K562 (cell line): ENCODE results near the gene RNASE8. TPM values are rescaled to one million over a fixed set of nuclear protein-coding genes. Genes with fewer than 3 reads are reported as not detected.

Experiments used
- AFF1 ChIP-seq, 2 experiments: fragments of 450-650 bp; IDR thresholded peaks; 2 replicates each; pipeline ENCODE4 v1.6.1; 2018; ENCODE audit warnings: mild to moderate bottlenecking in 2 of 2, low read depth in 1 of 2; ENCODE audit not compliant: partially characterized antibody in 2 of 2
- CAMTA2 ChIP-seq: fragments of 250-450 bp; sonication (Bioruptor Pico); conservative IDR thresholded peaks from 2 replicates; pipeline ENCODE4 v1.5.1; 2022
- CC2D1A ChIP-seq: fragments of 450-650 bp; IDR thresholded peaks from 2 replicates; pipeline ENCODE4 v1.6.1; 2017; ENCODE audit warnings: mild to moderate bottlenecking
- E4F1 ChIP-seq: fragments of 250-450 bp; sonication (Bioruptor Pico); IDR thresholded peaks from 2 replicates; pipeline ENCODE4 v1.5.0; 2021; ENCODE audit warnings: mild to moderate bottlenecking, borderline replicate concordance
- FOXA3 ChIP-seq, 2 experiments: fragments of 450-650 bp in 1 of 2; sonication (generic) in 1 of 2; formaldehyde crosslinking; IDR thresholded peaks in 1 of 2; conservative IDR thresholded peaks in 1 of 2; 2 replicates each; pipeline versions ENCODE4 v1.4.0 to v1.8.0; 2020 to 2022; ENCODE audit warnings: mild to moderate bottlenecking in 2 of 2, missing genetic modification reagents in 1 of 2
- HDAC3 ChIP-seq: fragments of 450-650 bp; IDR thresholded peaks from 2 replicates; pipeline ENCODE4 v1.6.1; 2018; ENCODE audit warnings: borderline replicate concordance, mild to moderate bottlenecking, moderate library complexity; ENCODE audit not compliant: partially characterized antibody
- HINFP ChIP-seq: fragments of 450-650 bp; conservative IDR thresholded peaks from 2 replicates; pipeline ENCODE4 v1.6.1; 2016; ENCODE audit warnings: missing genetic modification characterization, low read depth, mild to moderate bottlenecking, control low read depth, missing compliant biosample characterization
- NFATC3 ChIP-seq: fragments of 450-650 bp; IDR thresholded peaks from 2 replicates; pipeline ENCODE4 v1.6.1; 2017; ENCODE audit warnings: mild to moderate bottlenecking
- OTX1 ChIP-seq: fragments of 450-650 bp; formaldehyde crosslinking; IDR thresholded peaks from 2 replicates; pipeline ENCODE4 v1.4.0; 2022; ENCODE audit warnings: mild to moderate bottlenecking
- TCF3 ChIP-seq: sonication (generic); formaldehyde crosslinking; IDR thresholded peaks from 2 replicates; pipeline ENCODE4 v1.4.0; 2020; ENCODE audit warnings: mild to moderate bottlenecking, missing genetic modification reagents
- ZBTB11 ChIP-seq, 3 experiments: fragments of 200-800 bp in 1 of 3; fragments of 250-450 bp in 1 of 3; fragments of 450-650 bp in 1 of 3; sonication (Bioruptor Pico) in 1 of 3; sonication (Bioruptor generic) in 1 of 3; formaldehyde crosslinking in 1 of 3; IDR thresholded peaks; 2 replicates each; pipeline versions ENCODE4 v1.6.1 to v1.8.0; 2016 to 2022; ENCODE audit warnings: mild to moderate bottlenecking in 2 of 3, missing genetic modification characterization in 2 of 3, missing compliant biosample characterization in 1 of 3, moderate library complexity in 1 of 3
- ZNF639 ChIP-seq, 2 experiments: fragments of 200-800 bp in 1 of 2; sonication (Bioruptor generic) in 1 of 2; sonication (generic) in 1 of 2; formaldehyde crosslinking in 1 of 2; IDR thresholded peaks in 1 of 2; conservative IDR thresholded peaks in 1 of 2; 2 replicates each; pipeline versions ENCODE4 v1.5.0 to v1.6.1; 2016 to 2020; ENCODE audit warnings: missing compliant biosample characterization in 1 of 2, missing genetic modification characterization in 1 of 2, missing genetic modification reagents in 1 of 2
- polyA plus RNA-seq, 8 experiments: library from polyadenylated mRNA; depleted of rRNA in 4 of 8; stranded (reverse) in 5 of 8; unstranded in 3 of 8; fragments of >200 nt; fragmentation: Nextera tagmentation in 2 of 8; fragmentation: Illumina TruSeq in 1 of 8; extraction: Ambion mirVana in 2 of 8; extraction: Trizol in 1 of 8; gene quantifications; 2 replicates each; pipeline versions ENCODE4 v1.2.1 to v1.2.3, GENCODE V29; 2011 to 2014; ENCODE audit warnings: inconsistent platforms in 1 of 8, missing spikeins in 1 of 8
- total RNA-seq, 7 experiments: library from RNA; depleted of rRNA in 6 of 7; stranded (reverse); fragments of >200 nt in 6 of 7; fragmentation: Illumina TruSeq in 2 of 7; extraction: Trizol in 2 of 7; gene quantifications; 2 replicates each; pipeline versions ENCODE4 v1.2.1 to v1.2.3, GENCODE V29; 2011 to 2021; ENCODE audit warnings: low replicate concordance in 1 of 7

The RNASE8 gene
- total and polyA plus RNA-seq, 9 of the 15 experiments (the other 6 are each of a cell fraction or from before 2014, with no cell fraction given): not detected

GRCh38 chr14:21104448-21105060, 46.9 kb downstream of the RNASE8 start (continued):
- no peak for TF ChIP-seq AFF1 (IDR thresholded peaks at IDR 0.05; ENCODE audit: low read depth in 1 of 2, partially characterized antibody in 2 of 2)
- TF ChIP-seq CAMTA2 (CRISPR knock-in tag): no peak
- TF ChIP-seq HDAC3: peak; percentile 43
- peak; percentile 81 for TF ChIP-seq CC2D1A
- peak; percentile 92 for TF ChIP-seq NFATC3
- no peak for TF ChIP-seq ZNF639 (CRISPR knock-in tag; conservative IDR thresholded peaks at IDR 0.05 in 1 of 2, IDR thresholded peaks at IDR 0.05 in 1 of 2)
- no peak; the same call in 1 of the 2 replicates for TF ChIP-seq TCF3 (CRISPR knock-in tag)
- TF ChIP-seq HINFP (tag): no peak
- TF ChIP-seq OTX1 (CRISPR knock-in tag): peak; percentile 53; the same call in 1 of the 2 replicates
- TF ChIP-seq E4F1 (CRISPR knock-in tag): no peak
- no peak for TF ChIP-seq FOXA3 (CRISPR knock-in tag; conservative IDR thresholded peaks at IDR 0.05 in 1 of 2, IDR thresholded peaks at IDR 0.05 in 1 of 2)
- TF ChIP-seq ZBTB11 (CRISPR knock-in tag; IDR thresholded peaks at IDR 0.05): peak in 1 of 3 experiments; percentile 23; a peak in 1 of 6 replicates
